NCI-H510A treated with DMSO at 0.1 percent for 48 hours (cell line): ENCODE data around the gene TWF1.
"Not testable (repeated sequence)": the region's sequence is repeated elsewhere in the genome, so short reads cannot be mapped to it uniquely, and the experiment has no call there.

ENCODE experiments used
- DNase-seq: peaks from one replicate; lab custom pipeline; 2025; lab: John Stamatoyannopoulos, UW

TWF1 gene

GRCh38 chr12:43805860-43806736 lies at the start of gene TWF1:
Gene TWF1, minus strand, starts transcription at chr12:43806317. Its CDS starts 72 bp downstream, at chr12:43806245.
- DNase-seq = peak; percentile 75

GRCh38 chr12:43852744-43853143 lies 46.6 kb upstream of the TWF1 start:
- no peak for DNase-seq

DNA sequence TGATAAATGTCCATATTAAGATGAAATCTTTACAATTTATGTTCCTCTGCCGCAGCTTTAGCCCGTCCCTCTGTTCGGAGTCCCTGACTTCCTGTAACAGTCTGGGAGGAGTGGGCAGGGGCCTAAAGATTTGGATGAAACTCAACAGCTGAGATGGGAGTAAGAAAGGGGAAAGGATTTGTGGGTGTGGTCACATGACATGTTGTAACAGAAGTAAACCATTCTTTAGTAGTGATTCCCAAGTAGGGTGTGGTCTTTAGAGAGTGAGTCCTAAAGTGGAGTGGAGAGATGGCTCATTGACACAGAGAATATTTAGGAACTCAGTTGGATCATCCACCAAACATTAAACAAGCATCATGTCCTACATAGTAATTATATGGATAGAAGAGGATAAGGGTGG lies 42.7 kb upstream of the TWF1 start:
- DNase-seq = no peak

DNA sequence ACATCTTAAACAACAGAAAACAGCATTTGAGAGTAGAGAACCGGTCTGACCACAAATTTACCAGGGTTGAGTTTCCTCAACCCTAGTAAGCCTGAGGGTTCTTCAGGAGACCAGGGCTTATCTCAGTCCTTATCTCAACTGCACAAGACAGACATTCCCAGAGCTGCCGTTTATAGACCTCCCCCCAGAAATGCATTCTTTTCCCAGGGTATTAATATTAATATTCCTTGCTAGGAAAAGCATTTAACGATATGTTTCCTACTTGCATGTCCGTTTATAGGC lies 42.0 kb upstream of the TWF1 start:
- no peak for DNase-seq

DNA sequence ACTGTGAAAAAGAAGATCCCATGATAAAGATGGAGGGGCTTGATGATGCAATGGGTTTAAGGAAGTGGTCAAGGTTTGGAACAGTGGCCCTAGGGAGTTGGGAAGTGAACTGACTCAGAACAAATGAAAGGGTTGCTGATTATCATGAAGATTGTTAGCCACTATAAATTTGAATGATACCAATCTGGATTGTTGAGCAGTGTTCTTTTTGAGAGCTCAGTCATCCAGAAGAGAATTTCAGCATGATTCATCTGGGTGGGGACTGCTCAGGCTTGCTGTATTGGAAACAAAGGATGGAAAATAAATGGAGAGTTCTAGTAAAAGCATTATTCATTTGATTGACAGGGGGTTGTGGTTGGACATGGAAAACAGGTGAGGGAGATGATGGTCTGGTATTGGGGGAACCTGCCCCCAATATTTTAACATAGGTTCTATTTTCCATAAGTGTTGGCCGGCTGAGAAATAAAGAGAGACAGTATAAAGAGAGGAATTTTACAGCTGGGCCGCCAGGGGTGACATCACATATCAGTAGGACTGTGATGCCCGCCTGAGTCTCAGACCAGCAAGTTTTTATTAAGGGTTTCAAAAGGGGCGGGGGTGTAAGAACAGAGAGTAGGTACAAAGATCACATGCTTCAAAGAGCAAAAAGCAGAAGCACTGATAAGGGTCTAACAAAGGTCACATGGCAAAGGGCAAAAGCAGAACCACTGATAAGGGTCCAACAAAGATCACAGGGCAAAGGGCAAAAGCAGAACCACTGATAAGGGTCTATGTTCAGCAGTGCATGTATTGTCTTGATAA lies 41.5 kb upstream of the TWF1 start:
- DNase-seq = not testable (repeated sequence)

DNA sequence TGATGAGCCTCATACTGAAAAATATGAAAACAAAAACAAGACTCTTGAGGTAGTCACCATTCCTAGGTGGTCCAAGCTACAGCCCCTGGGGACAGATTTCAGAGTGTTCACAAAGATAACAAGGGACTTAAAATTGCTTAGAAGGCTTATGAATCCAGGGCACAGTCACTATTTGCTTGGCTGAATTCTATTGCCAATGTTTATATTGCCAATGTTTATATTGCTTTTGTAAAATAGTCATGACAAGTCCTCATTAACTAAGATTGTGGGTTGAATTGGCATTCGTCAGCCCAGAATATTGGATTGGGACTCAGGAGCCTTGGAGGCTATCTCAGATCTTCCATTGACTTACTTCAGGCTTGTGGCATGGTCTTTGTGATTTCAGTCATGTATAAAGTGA lies 36.1 kb upstream of the TWF1 start:
- DNase-seq = no peak

DNA sequence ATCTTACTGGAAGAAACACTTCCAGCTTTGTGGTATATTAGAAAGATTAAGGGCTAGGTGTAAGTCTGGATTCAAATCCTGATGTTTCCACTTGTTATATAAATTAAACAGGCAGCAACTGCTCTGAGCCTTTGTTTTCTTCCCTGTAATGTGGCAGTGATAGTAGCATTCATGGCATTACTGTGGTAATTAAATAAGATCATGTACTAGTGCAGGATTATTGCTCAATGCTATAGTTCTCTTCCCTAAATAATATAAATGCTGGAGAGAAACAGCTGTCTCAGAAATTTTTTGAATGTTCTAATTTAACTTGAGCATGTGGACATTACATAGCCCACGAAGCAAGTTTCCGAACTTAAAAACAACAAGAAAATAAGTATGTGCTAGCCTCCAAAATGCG lies 35.1 kb upstream of the TWF1 start:
- DNase-seq = no peak

DNA sequence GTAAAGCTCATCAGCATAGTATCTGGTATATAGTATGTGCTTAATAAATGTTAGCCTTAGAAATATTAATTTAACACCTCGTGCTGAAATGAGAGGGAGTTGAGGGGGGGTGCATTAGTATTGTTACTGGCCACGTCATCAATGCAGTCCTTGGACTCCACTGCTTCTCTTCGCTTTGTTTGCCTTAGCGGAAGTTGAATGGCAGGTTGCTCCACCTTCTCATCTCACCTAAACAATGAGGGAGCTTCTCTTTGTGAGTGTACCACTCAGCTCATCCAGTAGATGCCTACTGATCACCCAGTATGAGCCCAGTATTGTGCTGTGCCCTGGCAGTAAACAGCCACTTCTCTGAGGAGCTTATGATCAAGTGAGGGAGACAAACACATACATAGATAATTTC lies 34.2 kb upstream of the TWF1 start:
- DNase-seq = no peak

- no peak for DNase-seq
Observed at GRCh38 chr12:43836475-43836989, 30.4 kb upstream of the TWF1 start.

DNA sequence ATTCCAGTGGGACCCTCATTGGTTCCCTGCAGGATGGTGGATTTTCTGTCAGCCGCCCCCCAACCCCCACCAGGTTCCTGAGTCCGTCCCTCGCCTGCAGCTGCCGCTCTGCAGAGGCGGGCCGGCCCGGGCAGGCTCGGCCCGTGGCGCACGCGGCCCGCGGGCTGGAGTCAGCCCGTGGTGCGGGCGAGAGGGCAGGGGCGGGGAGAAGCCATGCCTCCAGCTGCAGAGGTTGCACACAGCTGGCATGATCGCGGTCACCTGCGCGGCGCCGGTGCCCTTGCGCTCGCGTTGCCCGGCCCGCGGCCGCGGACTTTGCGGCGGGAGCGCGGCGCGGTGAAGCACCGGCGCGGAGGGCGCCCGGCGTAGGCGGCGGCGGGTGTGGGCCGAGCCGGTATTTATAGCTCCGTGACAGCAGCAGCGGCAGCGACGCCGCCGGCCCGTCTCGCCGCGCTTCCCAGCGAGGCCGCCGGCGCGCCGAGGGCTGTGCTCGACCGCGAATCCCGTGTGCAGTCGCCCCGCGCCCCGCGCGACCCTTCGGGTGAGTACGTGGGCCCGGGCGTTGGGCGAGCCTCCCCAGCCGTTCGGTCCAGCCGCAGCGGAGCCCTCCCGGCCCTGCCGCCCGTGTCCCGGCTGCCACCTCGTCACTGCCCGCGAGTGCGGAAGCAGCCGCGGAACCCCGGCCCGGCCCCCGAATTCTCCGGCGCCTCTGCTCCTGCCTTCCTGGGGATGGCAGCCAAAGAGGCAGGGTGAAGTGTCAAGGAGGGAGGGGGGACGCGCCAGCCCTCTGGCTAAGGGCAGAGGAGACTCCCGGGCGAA lies 29.7 kb upstream of the TWF1 start, which contains the start of gene TMEM117:
TSS of gene TMEM117 (plus strand) at position 426 of the 819 bp plus-strand sequence.
- peak; percentile 28 for DNase-seq

DNA sequence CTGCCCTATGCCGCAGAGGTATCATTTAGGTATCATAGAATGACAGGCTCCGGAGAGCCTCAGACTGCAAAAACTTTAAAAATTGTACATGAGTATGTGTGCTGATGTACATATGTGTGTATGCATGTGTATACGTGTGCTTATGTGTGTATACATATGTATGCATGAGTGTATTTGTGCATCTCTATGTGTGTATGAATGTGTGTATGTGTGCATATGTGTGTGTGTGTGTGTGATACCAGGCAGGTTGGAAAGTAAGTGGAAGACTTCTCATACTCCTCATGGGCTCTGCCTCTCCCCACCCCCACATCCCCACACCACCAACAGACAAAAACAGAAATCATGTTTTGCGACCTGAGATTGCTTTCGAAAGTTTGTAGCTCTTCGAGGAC lies 29.1 kb upstream of the TWF1 start:
- DNase-seq = no peak

DNA sequence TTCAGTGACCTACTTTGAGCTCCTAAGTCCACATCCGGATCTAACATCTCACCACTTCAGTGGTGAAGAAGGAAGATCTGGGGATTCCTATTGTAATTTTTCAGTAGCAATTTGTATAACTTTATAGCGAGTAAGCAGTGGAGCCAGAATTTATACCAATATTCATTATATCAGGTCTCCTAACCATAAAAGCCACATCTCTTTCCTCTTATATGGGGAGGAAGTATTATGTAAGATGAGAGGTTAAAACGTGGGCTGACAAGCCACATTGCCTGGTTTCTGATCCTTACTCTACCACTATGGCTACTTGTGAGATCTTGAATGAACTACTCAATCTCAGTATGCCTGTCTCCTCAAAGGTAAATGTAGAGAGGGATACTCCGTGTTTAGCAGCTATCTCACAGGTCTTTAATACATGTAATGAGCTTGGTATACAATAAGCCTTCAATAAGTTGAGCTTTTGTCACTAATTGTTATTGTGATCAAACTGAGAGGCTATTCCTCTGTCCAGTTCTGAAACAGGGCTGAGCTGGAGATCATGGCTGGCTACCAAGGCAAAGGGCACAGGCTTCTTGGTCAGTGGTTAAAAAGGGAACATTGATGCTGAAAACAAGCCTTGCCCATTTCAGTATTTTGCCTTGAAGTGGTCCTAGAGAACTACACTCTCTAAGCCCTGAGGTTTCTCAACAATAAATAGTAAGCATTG lies 26.5 kb upstream of the TWF1 start:
- no peak for DNase-seq

DNA sequence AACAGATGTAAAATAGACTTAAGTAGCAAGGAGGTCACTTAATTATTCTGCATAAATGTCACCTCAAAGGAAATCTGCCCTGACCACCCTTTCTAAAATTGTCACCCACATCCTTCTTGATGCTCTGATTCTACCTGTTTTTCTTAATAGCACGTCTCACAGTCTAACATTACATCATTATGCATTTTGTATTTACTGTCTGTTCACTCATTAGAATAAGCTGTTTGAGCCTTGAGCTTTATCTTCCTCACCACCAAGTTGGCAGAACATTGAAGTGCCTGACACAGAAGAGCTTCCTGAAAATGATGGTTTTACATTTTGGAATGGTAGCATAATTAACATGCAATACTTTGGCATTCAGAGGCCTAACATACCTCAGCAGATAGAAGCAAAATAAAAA lies 21.0 kb upstream of the TWF1 start:
- DNase-seq = no peak

GRCh38 chr12:43826681-43827080 lies 20.6 kb upstream of the TWF1 start:
- DNase-seq = no peak

DNA sequence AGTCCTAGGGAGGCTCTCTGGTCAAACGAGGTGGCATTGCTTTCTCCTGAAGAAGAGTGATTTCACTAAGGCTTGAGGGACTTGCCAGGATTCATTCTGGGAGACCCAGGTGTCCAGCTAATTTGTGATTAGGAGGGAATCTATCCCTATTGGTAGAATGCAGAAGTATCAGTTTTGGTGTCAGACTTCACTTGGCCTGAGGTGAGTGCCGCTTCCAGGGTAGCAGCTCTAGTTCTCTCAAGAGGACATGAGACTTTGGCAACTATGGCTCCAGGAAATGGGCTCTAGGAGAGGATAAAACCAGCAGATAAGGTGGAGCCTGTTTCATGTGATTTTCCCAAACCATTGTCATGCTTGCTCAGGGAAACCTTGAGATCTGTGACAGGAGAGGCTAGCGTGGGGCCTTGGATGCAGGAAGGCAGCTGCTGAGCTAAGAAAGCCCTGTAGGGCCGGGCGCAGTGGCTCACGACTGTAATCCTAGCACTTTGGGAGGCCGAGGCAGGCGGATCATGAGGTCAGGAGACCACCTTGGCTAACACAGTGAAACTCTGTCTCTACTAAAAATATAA lies 18.2 kb upstream of the TWF1 start:
- no peak for DNase-seq

- DNase-seq = no peak
Observed at GRCh38 chr12:43816168-43816567, 10.1 kb upstream of the TWF1 start.

DNA sequence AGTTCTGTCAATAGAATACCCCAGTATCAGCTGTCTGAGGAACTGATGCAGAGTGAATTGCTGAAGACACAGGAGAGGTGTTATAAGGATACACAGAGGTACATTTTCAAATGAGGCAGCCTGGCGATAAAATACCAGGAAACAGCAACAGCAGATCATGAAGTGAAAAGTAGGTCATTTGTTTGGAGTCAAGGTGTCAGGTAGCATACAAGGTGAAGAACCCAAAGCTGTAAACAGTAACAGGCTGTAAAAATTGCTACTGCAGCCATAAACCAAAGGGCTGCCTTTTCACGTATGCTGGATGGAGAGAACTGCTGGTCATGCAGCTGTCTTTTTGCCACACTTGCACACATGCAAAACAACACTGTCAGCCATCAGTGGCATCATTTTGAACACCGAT lies 9.3 kb upstream of the TWF1 start:
- DNase-seq = no peak

DNA sequence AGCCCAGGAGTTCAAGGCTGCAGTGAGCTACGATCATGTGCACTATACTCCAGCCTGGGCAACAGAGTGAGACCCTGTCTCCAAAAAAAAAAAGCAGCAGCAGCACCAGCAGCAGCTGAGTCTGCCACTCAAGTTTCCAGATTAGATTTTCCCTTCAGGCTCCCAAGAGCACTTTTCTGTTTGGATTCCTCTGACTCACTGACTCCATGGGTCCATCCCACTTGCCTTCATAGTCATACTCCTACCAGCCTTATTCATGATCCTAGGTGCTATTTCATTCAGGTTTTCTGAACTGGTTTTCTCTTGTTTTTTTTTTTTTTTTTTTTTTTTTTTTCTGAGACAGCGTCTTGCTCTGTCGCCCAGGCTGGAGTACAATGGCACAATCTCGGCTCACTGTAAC lies 6.8 kb upstream of the TWF1 start:
- DNase-seq = no peak

GRCh38 chr12:43812057-43812456 lies 5.9 kb upstream of the TWF1 start:
- no peak for DNase-seq

DNA sequence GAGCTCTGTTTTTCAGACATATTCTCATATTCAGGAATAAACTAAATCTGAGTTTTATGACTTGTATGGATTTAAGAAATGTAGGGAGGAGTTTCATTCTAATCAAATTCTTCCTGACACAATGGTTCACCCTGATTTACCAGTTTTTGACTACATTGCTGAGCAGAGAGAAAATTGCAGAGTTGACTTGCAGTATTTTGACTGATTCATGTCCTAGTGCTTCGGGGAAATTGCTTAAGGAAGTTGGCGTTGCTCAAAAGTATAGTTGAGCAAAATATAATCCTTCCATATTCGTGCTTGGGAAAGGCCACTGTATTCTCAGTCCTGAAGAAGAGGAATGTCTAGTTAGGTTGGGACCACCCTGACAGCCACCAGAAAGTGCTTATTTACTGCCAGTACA lies 1.3 kb upstream of the TWF1 start:
- no peak for DNase-seq

GRCh38 chr12:43806737-43807072 lies 588 bp upstream of the TWF1 start:
- no peak for DNase-seq
